Right lobe of liver (tissue), 6 donors: ENCODE results near the gene PTPN7. TPM values are rescaled to one million over a fixed set of nuclear protein-coding genes. Genes with fewer than 3 reads are reported as not detected.
"Not testable (repeated sequence)": the region's sequence is repeated elsewhere in the genome, so short reads cannot be mapped to it uniquely, and the experiment has no call there.

Experiments used
- ATAC-seq, 4 donors: fragments of 200-7000 bp; cut with Tn5 transposase; one replicate each; pipeline ENCODE4 v1.9.1; 2020; ENCODE audit warnings: mild to moderate bottlenecking in 4 of 4, moderate library complexity in 4 of 4
- DNase-seq, 3 donors: peaks; one replicate each; pipeline ENCODE4 v3.0.0-alpha.2; 2020
- H3K27ac ChIP-seq, 3 donors: fragments of 200-600 bp; one replicate each; pipeline ENCODE4 v1.8.0; 2022
- H3K27me3 ChIP-seq, 2 donors: fragments of 200-600 bp; one replicate each; pipeline ENCODE4 v1.8.0; 2022
- H3K36me3 ChIP-seq, 4 donors: fragments of 200-600 bp; sonication (generic) in 1 of 4; one replicate each; pipeline versions ENCODE4 v1.5.1 to v1.8.0; 2017 to 2022; ENCODE audit warnings: control low read depth in 1 of 4
- H3K4me1 ChIP-seq, 4 donors: fragments of 200-600 bp; sonication (generic) in 1 of 4; one replicate each; pipeline versions ENCODE4 v1.5.1 to v1.8.0; 2017 to 2022; ENCODE audit warnings: control low read depth in 1 of 4
- H3K4me3 ChIP-seq, 3 donors: fragments of 200-600 bp; one replicate each; pipeline ENCODE4 v1.8.0; 2022
- H3K9me3 ChIP-seq, 4 donors: fragments of 200-600 bp; sonication (generic) in 1 of 4; one replicate each; pipeline versions ENCODE4 v1.5.1 to v1.8.0; 2017 to 2022; ENCODE audit warnings: control low read depth in 1 of 4
- CTCF ChIP-seq, 4 donors: fragments of 200-600 bp in 3 of 4; fragments of 450-650 bp in 1 of 4; IDR thresholded peaks; one replicate each; pipeline versions ENCODE4 v1.5.1 to v1.8.0; 2016 to 2022; ENCODE audit warnings: antibody characterized with exemption in 4 of 4, mild to moderate bottlenecking in 2 of 4
- POLR2A ChIP-seq: fragments of 450-650 bp; IDR thresholded peaks from one replicate; pipeline ENCODE4 v1.6.1; 2017; ENCODE audit warnings: antibody characterized with exemption, mild to moderate bottlenecking
- WGBS: methylation state at CpG from one replicate; pipeline ENCODE4 v1.1.6; 2018; ENCODE audit warnings: low coverage, low lambda C conversion rate; ENCODE audit not compliant: insufficient coverage; ENCODE audit errors: missing lambda C conversion rate; 5-methylcytosine and 5-hydroxymethylcytosine counted together
- intact Hi-C, 2 donors: fragments of 100-400 bp; cut with DNase I; formaldehyde crosslinking; loops; one replicate each; pipeline versions ENCODE4 v1.11.2 to v1.14.1; 2022
- total RNA-seq, 6 experiments: library from RNA; depleted of rRNA in 2 of 6; stranded (reverse); fragments of >200 nt in 2 of 6; fragmentation: NEBNext Ultra II Directional in 3 of 6; extraction: Animal tissue kit (Norgen Biotek cat#: 25700) in 3 of 6; gene quantifications; one replicate each; pipeline versions ENCODE4 v1.1.0 to v1.2.4, GENCODE V29; 2016 to 2023
- donor health status: DM: no; HTN: yes; CAD: no.
- donor health status: DM: no; HTN: no; CAD: no.
- donor health status: DM: no; HTN: no; CAD: no.
- donor health status: DM: no; HTN: yes; CAD: no.
- donor health status: DM: no; HTN: yes; CAD: no.

PTPN7 gene
- total RNA-seq, 6 experiments from 2014 or later = 0.18 to 5.1 (median 0.73) TPM

GRCh38 chr1:202186327-202186726 is 25.9 kb upstream of the PTPN7 start:
- no peaks in the 10 kb centered on the region for H3K27me3 ChIP-seq
- intact Hi-C loops = loop anchor here (5.0 to 10.0 kb wide), 3 partner anchors 126 to 528 kb away; partner anchors contain the start of gene SYT2 (in 1 of the 2)

GRCh38 chr1:202184750-202185460 is 24.5 kb upstream of the PTPN7 start:
- WGBS = 0% methylated on average over 7 of the region's 19 CpGs

More at GRCh38 chr1:202186327-202186726, 25.9 kb upstream of the PTPN7 start:
- Histone ChIP-seq H3K27ac (no peak overlapping the region), H3K9me3 (no peaks in the 10 kb centered on the region), H3K4me3 (no peak overlapping the region), H3K36me3 (no peaks in the 10 kb centered on the region), H3K4me1 (peaks cover 0 to 3% (median 0%) of the 10 kb centered on the region in 4 donors)
- no peak for DNase-seq
- TF ChIP-seq POLR2A = no peak
- TF ChIP-seq CTCF (IDR thresholded peaks at IDR 0.05) = no peak
- no CpG with 5 or more reads among the region's 7 CpGs for WGBS
- no peak for ATAC-seq

GRCh38 chr1:202182040-202182877 is 21.9 kb upstream of the PTPN7 start:
- H3K4me3 ChIP-seq = no peak overlapping the region
- H3K27me3 ChIP-seq = no peaks in the 10 kb centered on the region
- 88% methylated on average over 5 of the region's 8 CpGs for WGBS
- no peak for ATAC-seq
- intact Hi-C loops = loop anchor here in 1 of 2 donors (10.0 kb wide), 1 partner anchor 533 kb away; the partner anchor contains the start of gene SYT2
- no peaks in the 10 kb centered on the region for H3K9me3 ChIP-seq
- no peak overlapping the region for H3K27ac ChIP-seq
- DNase-seq = no peak
- TF ChIP-seq CTCF (IDR thresholded peaks at IDR 0.05) (no peak), POLR2A (no peak)
- no peaks in the 10 kb centered on the region for H3K36me3 ChIP-seq
- H3K4me1 ChIP-seq = no peaks in the 10 kb centered on the region

More at GRCh38 chr1:202184750-202185460, 24.5 kb upstream of the PTPN7 start:
- H3K9me3 ChIP-seq = no peaks in the 10 kb centered on the region
- H3K27me3 ChIP-seq = no peaks in the 10 kb centered on the region
- H3K4me3 ChIP-seq = no peak overlapping the region
- H3K27ac ChIP-seq = no peak overlapping the region
- DNase-seq (peak; percentile 76 to 85 (median 80)), ATAC-seq (peak; percentile 75 to 82 (median 80))
- no peak for TF ChIP-seq POLR2A
- peak; percentile 44 to 89 (median 82) for TF ChIP-seq CTCF (IDR thresholded peaks at IDR 0.05)
- intact Hi-C loops = loop anchor here (5.0 to 10.0 kb wide), 3 partner anchors 127 to 530 kb away; partner anchors contain the start of gene SYT2 (in 1 of the 2)
- H3K36me3 ChIP-seq = no peaks in the 10 kb centered on the region
- peaks cover 0 to 3% (median 0%) of the 10 kb centered on the region in 4 donors for H3K4me1 ChIP-seq

- DNase-seq = no peak
- TF ChIP-seq CTCF (IDR thresholded peaks at IDR 0.05) = no peak
- TF ChIP-seq POLR2A = no peak
- no peaks in the 10 kb centered on the region for H3K36me3 ChIP-seq
- no peak overlapping the region for H3K4me3 ChIP-seq
- ATAC-seq = no peak
- intact Hi-C loops = loop anchor here in 1 of 2 donors (10.0 kb wide), 1 partner anchor 533 kb away; the partner anchor contains the start of gene SYT2
- WGBS = 17% methylated on average over 1 of the region's 7 CpGs
- H3K4me1 ChIP-seq = no peaks in the 10 kb centered on the region
- no peaks in the 10 kb centered on the region for H3K9me3 ChIP-seq
- H3K27me3 ChIP-seq = no peaks in the 10 kb centered on the region
- no peak overlapping the region for H3K27ac ChIP-seq
Measured at GRCh38 chr1:202181586-202181985, 21.2 kb upstream of the PTPN7 start.

- WGBS = 90% methylated on average over 1 of the region's 2 CpGs
- not testable (repeated sequence) for H3K27me3 ChIP-seq, DNase-seq, H3K27ac ChIP-seq, H3K4me1 ChIP-seq, ATAC-seq, H3K9me3 ChIP-seq, H3K4me3 ChIP-seq, H3K36me3 ChIP-seq
- intact Hi-C loops = loop anchor here in 1 of 2 donors (10.0 kb wide), 1 partner anchor 534 kb away; the partner anchor contains the start of gene SYT2
Measured at GRCh38 chr1:202180751-202181139, 20.3 kb upstream of the PTPN7 start.
